ENCODE measurements around the gene OTUD7B. TPM values are rescaled to one million over a fixed set of nuclear protein-coding genes. Genes with fewer than 3 reads are reported as not detected.

The OTUD7B gene
- total and polyA plus RNA-seq, 2 experiments from 2014 or later, result 3.6 to 17.8 TPM

DNA sequence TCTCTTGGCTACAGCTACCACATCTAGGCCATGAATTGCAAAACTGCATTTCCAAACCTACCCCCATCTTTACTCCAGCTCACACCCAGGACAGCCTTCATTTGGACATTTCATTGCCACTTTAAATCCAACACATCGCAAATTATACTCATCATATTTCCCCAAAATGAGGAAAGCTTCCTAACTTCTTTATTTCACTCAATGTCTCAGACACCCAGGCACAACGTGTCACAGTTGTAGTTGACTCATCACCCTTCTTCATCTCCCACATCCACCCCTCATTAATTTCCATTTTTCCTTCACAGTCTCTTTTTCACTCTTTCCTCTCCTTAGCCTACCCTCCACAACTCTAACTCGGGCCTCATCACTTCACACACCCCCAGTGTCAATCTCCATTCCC is 6.7 kb downstream of the OTUD7B start:
- H2AFZ ChIP-seq, result no peak overlapping the region
- DNase-seq (ENCODE audit: low spot score), result no peak
- peaks cover 97% of the 10 kb centered on the region for H3K79me2 ChIP-seq
- TF ChIP-seq EZH2 (IDR thresholded peaks at IDR 0.05; ENCODE audit: borderline replicate concordance) (no peak), EZH2phosphoT487 (IDR thresholded peaks at IDR 0.05; ENCODE audit: low read depth, severe bottlenecking, unreplicated experiment) (no peak), CTCF (IDR thresholded peaks at IDR 0.05; ENCODE audit: poor library complexity) (no peak)
- peaks cover 21% of the 10 kb centered on the region for H3K4me1 ChIP-seq (ENCODE audit: insufficient read depth)
- H3K9me2 ChIP-seq (replicated peaks; ENCODE audit: insufficient read depth), result no peaks in the 10 kb centered on the region
- no peaks in the 10 kb centered on the region for H3K36me3 ChIP-seq (replicated peaks; ENCODE audit: insufficient read depth, low read depth)
- H3K27me3 ChIP-seq, result no peaks in the 10 kb centered on the region
- no peak overlapping the region for H3K27ac ChIP-seq
- no peaks in the 10 kb centered on the region for H3K9me3 ChIP-seq (ENCODE audit: low read depth)
- peaks cover 57% of the 10 kb centered on the region for H4K20me1 ChIP-seq (ENCODE audit: insufficient read depth, poor library complexity, severe bottlenecking)
- H3K4me3 ChIP-seq, result no peak overlapping the region
- 99% methylated on average over 3 of the region's 3 CpGs for WGBS (ENCODE audit: low lambda C conversion rate, missing lambda C conversion rate)
- no peak overlapping the region for H3K4me2 ChIP-seq

- no peak for DNase-seq (ENCODE audit: low spot score)
- Histone ChIP-seq H2AFZ (no peak overlapping the region), H3K9me2 (replicated peaks; ENCODE audit: insufficient read depth) (no peaks in the 10 kb centered on the region), H3K27me3 (no peaks in the 10 kb centered on the region), H4K20me1 (ENCODE audit: insufficient read depth, poor library complexity, severe bottlenecking) (peaks cover 48% of the 10 kb centered on the region), H3K9me3 (ENCODE audit: low read depth) (no peaks in the 10 kb centered on the region), H3K4me3 (no peak overlapping the region), H3K27ac (no peak overlapping the region), H3K4me1 (ENCODE audit: insufficient read depth) (peaks cover 9% of the 10 kb centered on the region), H3K79me2 (peaks cover 97% of the 10 kb centered on the region), H3K4me2 (no peak overlapping the region), H3K36me3 (replicated peaks; ENCODE audit: insufficient read depth, low read depth) (no peaks in the 10 kb centered on the region)
- 61% methylated on average over 2 of the region's 2 CpGs for WGBS (ENCODE audit: low lambda C conversion rate, missing lambda C conversion rate)
- TF ChIP-seq EZH2 (IDR thresholded peaks at IDR 0.05; ENCODE audit: borderline replicate concordance) (no peak), EZH2phosphoT487 (IDR thresholded peaks at IDR 0.05; ENCODE audit: low read depth, severe bottlenecking, unreplicated experiment) (no peak), CTCF (IDR thresholded peaks at IDR 0.05; ENCODE audit: poor library complexity) (no peak)
Measured at GRCh38 chr1:150002217-150002616, 8.3 kb downstream of the OTUD7B start.

- peaks cover 97% of the 10 kb centered on the region for H3K79me2 ChIP-seq
- no peak overlapping the region for H3K27ac ChIP-seq
- peak overlapping the region; percentile 13 for H3K4me2 ChIP-seq
- H4K20me1 ChIP-seq (ENCODE audit: insufficient read depth, poor library complexity, severe bottlenecking), result peaks cover 49% of the 10 kb centered on the region
- no peaks in the 10 kb centered on the region for H3K9me3 ChIP-seq (ENCODE audit: low read depth)
- TF ChIP-seq EZH2 (IDR thresholded peaks at IDR 0.05; ENCODE audit: borderline replicate concordance), result no peak
- TF ChIP-seq CTCF (IDR thresholded peaks at IDR 0.05; ENCODE audit: poor library complexity), result no peak
- no peak for TF ChIP-seq EZH2phosphoT487 (IDR thresholded peaks at IDR 0.05; ENCODE audit: low read depth, severe bottlenecking, unreplicated experiment)
- no peaks in the 10 kb centered on the region for H3K27me3 ChIP-seq
- H3K36me3 ChIP-seq (replicated peaks; ENCODE audit: insufficient read depth, low read depth), result no peaks in the 10 kb centered on the region
- WGBS (ENCODE audit: low lambda C conversion rate, missing lambda C conversion rate), result 93% methylated on average over 1 of the region's 1 CpG
- no peaks in the 10 kb centered on the region for H3K9me2 ChIP-seq (replicated peaks; ENCODE audit: insufficient read depth)
- H2AFZ ChIP-seq, result no peak overlapping the region
- no peak overlapping the region for H3K4me3 ChIP-seq
- no peak for DNase-seq (ENCODE audit: low spot score)
- peaks cover 10% of the 10 kb centered on the region for H3K4me1 ChIP-seq (ENCODE audit: insufficient read depth)
Measured at GRCh38 chr1:150001415-150001814, 9.1 kb downstream of the OTUD7B start.
